ENCODE measurements around the gene KCTD18. TPM values are rescaled to one million over a fixed set of nuclear protein-coding genes. Genes with fewer than 3 reads are reported as not detected.

KCTD18 gene
- total and polyA plus RNA-seq, 2 donors from 2014 or later: 8.5 to 12.6 TPM

GRCh38 chr2:200534572-200534971 lies 24.7 kb upstream of the KCTD18 start:
- DNase-seq: no peak
- H3K9ac ChIP-seq (ENCODE audit: low read length in 3 of 3): no peak overlapping the region
- no peak overlapping the region for H3K27ac ChIP-seq (ENCODE audit: low read depth in 2 of 2, low read length in 2 of 2)
- TF ChIP-seq, protein P1, sequence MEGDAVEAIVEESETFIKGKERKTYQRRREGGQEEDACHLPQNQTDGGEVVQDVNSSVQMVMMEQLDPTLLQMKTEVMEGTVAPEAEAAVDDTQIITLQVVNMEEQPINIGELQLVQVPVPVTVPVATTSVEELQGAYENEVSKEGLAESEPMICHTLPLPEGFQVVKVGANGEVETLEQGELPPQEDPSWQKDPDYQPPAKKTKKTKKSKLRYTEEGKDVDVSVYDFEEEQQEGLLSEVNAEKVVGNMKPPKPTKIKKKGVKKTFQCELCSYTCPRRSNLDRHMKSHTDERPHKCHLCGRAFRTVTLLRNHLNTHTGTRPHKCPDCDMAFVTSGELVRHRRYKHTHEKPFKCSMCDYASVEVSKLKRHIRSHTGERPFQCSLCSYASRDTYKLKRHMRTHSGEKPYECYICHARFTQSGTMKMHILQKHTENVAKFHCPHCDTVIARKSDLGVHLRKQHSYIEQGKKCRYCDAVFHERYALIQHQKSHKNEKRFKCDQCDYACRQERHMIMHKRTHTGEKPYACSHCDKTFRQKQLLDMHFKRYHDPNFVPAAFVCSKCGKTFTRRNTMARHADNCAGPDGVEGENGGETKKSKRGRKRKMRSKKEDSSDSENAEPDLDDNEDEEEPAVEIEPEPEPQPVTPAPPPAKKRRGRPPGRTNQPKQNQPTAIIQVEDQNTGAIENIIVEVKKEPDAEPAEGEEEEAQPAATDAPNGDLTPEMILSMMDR (IDR thresholded peaks at IDR 0.05; ENCODE audit: borderline replicate concordance, extremely low read depth, insufficient read depth): no peak
- H3K4me1 ChIP-seq (ENCODE audit: control insufficient read depth in 2 of 3, insufficient read depth in 2 of 3, low read depth in 1 of 3, low read length in 3 of 3): no peaks in the 10 kb centered on the region
- no peaks in the 10 kb centered on the region for H3K36me3 ChIP-seq (ENCODE audit: control insufficient read depth in 2 of 3, insufficient read depth in 3 of 3, low read length in 3 of 3)
- no peak overlapping the region for H3K4me3 ChIP-seq (ENCODE audit: low read length in 3 of 3)
- no peaks in the 10 kb centered on the region for H3K9me3 ChIP-seq (ENCODE audit: control insufficient read depth in 2 of 3, insufficient read depth in 1 of 3, low read length in 3 of 3)
- intact Hi-C loops (cut with DNase I): no loop called here
- H3K27me3 ChIP-seq (ENCODE audit: control insufficient read depth, insufficient read depth, low read length): no peaks in the 10 kb centered on the region
- no peak for FAIRE-seq

DNA sequence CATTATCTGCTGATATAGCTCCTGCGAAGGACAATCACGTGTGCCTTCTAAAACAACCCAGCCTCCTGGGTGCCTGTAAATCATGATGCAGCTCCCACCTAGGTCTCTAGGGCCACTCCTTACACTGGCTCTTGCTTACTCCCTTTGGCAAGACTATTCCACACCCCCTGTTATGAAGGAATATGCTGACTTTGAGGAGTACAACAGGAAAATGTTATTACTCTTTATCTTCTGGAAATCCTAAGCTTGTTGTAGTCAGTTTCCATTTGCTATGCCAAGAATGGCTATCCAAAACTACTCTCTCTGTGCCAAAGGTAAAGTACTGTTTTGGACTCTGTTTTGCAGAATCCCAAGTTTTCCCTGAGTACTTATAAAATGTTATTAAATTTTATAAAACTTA lies 23.9 kb upstream of the KCTD18 start:
- Histone ChIP-seq H3K4me1 (ENCODE audit: control insufficient read depth in 2 of 3, insufficient read depth in 2 of 3, low read depth in 1 of 3, low read length in 3 of 3) (no peaks in the 10 kb centered on the region), H3K4me3 (ENCODE audit: low read length in 3 of 3) (no peak overlapping the region), H3K36me3 (ENCODE audit: control insufficient read depth in 2 of 3, insufficient read depth in 3 of 3, low read length in 3 of 3) (no peaks in the 10 kb centered on the region), H3K27me3 (ENCODE audit: control insufficient read depth, insufficient read depth, low read length) (no peaks in the 10 kb centered on the region), H3K27ac (ENCODE audit: low read depth in 2 of 2, low read length in 2 of 2) (no peak overlapping the region), H3K9ac (ENCODE audit: low read length in 3 of 3) (no peak overlapping the region), H3K9me3 (ENCODE audit: control insufficient read depth in 2 of 3, insufficient read depth in 1 of 3, low read length in 3 of 3) (no peaks in the 10 kb centered on the region)
- DNase-seq (no peak), FAIRE-seq (no peak)
- TF ChIP-seq, protein P1 (IDR thresholded peaks at IDR 0.05; ENCODE audit: borderline replicate concordance, extremely low read depth, insufficient read depth): no peak
- intact Hi-C loops (cut with DNase I): no loop called here

- Histone ChIP-seq H3K36me3 (ENCODE audit: control insufficient read depth in 2 of 3, insufficient read depth in 3 of 3, low read length in 3 of 3) (no peaks in the 10 kb centered on the region), H3K4me1 (ENCODE audit: control insufficient read depth in 2 of 3, insufficient read depth in 2 of 3, low read depth in 1 of 3, low read length in 3 of 3) (peaks cover 4 to 7% (median 5%) of the 10 kb centered on the region in 3 donors), H3K9me3 (ENCODE audit: control insufficient read depth in 2 of 3, insufficient read depth in 1 of 3, low read length in 3 of 3) (no peaks in the 10 kb centered on the region), H3K27me3 (ENCODE audit: control insufficient read depth, insufficient read depth, low read length) (no peaks in the 10 kb centered on the region), H3K4me3 (ENCODE audit: low read length in 3 of 3) (no peak overlapping the region), H3K27ac (ENCODE audit: low read depth in 2 of 2, low read length in 2 of 2) (no peak overlapping the region), H3K9ac (ENCODE audit: low read length in 3 of 3) (no peak overlapping the region)
- FAIRE-seq (no peak), DNase-seq (no peak)
- intact Hi-C loops (cut with DNase I): no loop called here
- TF ChIP-seq, protein P1 (IDR thresholded peaks at IDR 0.05; ENCODE audit: borderline replicate concordance, extremely low read depth, insufficient read depth): no peak
Measured at GRCh38 chr2:200528228-200528627, 18.4 kb upstream of the KCTD18 start.
